GM23338 (cell line): ENCODE results near the gene BTBD9. TPM values are rescaled to one million over a fixed set of nuclear protein-coding genes. Genes with fewer than 3 reads are reported as not detected.

ENCODE experiments used
- ATAC-seq: fragments of 200-7000 bp; cut with Tn5 transposase; 3 replicates; pipeline ENCODE4 v1.9.1; 2020
- DNase-seq: peaks from one replicate; pipeline ENCODE4 v3.0.0-alpha.2; 2015; ENCODE audit warnings: low spot score
- H2AFZ ChIP-seq: fragments of 200-600 bp; sonication (generic); 2 replicates; pipeline ENCODE4 v1.8.0; 2016; ENCODE audit warnings: antibody characterized with exemption, mild to moderate bottlenecking, moderate library complexity
- H3F3A ChIP-seq: fragments of 200-600 bp; sonication (generic); replicated peaks from 2 replicates; pipeline ENCODE4 v1.8.0; 2017; ENCODE audit warnings: antibody characterized with exemption, mixed run types, low read depth
- H3K27ac ChIP-seq: fragments of 200-600 bp; sonication (generic); 2 replicates; pipeline ENCODE4 v1.6.1; 2016; ENCODE audit warnings: low read depth
- H3K27me3 ChIP-seq: fragments of 200-600 bp; sonication (generic); 2 replicates; pipeline ENCODE4 v1.8.0; 2016; ENCODE audit warnings: mild to moderate bottlenecking, mixed run types, moderate library complexity; ENCODE audit not compliant: insufficient read depth
- H3K36me3 ChIP-seq: fragments of 200-600 bp; sonication (generic); 2 replicates; pipeline ENCODE4 v1.8.0; 2016; ENCODE audit warnings: mild to moderate bottlenecking; ENCODE audit not compliant: insufficient read depth
- H3K4me1 ChIP-seq: fragments of 200-600 bp; sonication (generic); 2 replicates; pipeline ENCODE4 v1.8.0; 2016; ENCODE audit warnings: mild to moderate bottlenecking, moderate library complexity; ENCODE audit not compliant: insufficient read depth
- H3K4me2 ChIP-seq: fragments of 200-600 bp; sonication (generic); 2 replicates; pipeline ENCODE4 v1.7.1; 2017; ENCODE audit warnings: mixed run types
- H3K4me3 ChIP-seq: fragments of 200-600 bp; sonication (generic); 2 replicates; pipeline ENCODE4 v1.6.1; 2016; ENCODE audit warnings: mixed run types
- H3K79me2 ChIP-seq: fragments of 200-600 bp; sonication (generic); replicated peaks from 2 replicates; pipeline ENCODE4 v1.8.0; 2017; ENCODE audit warnings: mild to moderate bottlenecking; ENCODE audit not compliant: insufficient read depth
- H3K9me2 ChIP-seq: fragments of 200-600 bp; sonication (generic); 2 replicates; pipeline ENCODE4 v1.8.0; 2017; ENCODE audit not compliant: insufficient read depth
- H4K20me1 ChIP-seq: fragments of 200-600 bp; sonication (generic); replicated peaks from 2 replicates; pipeline ENCODE4 v1.8.0; 2017; ENCODE audit warnings: mild to moderate bottlenecking; ENCODE audit not compliant: insufficient read depth
- H3K27ac Mint-ChIP-seq: 2 replicates; pipeline ENCODE4 v1.8.0; 2020; ENCODE audit warnings: inconsistent platforms, mild to moderate bottlenecking, moderate library complexity, mixed read lengths
- H3K27me3 Mint-ChIP-seq: 3 replicates; pipeline ENCODE4 v1.8.0; 2022; ENCODE audit warnings: low read depth, mild to moderate bottlenecking, moderate library complexity, mixed read lengths, inconsistent platforms; ENCODE audit not compliant: insufficient read depth, poor library complexity
- H3K36me3 Mint-ChIP-seq: 3 replicates; pipeline ENCODE4 v1.8.0; 2021; ENCODE audit warnings: low read depth, mild to moderate bottlenecking, inconsistent platforms, moderate library complexity, mixed read lengths
- H3K4me1 Mint-ChIP-seq: 3 replicates; pipeline ENCODE4 v1.8.0; 2020; ENCODE audit warnings: mild to moderate bottlenecking, inconsistent platforms, mixed read lengths
- H3K4me3 Mint-ChIP-seq: 3 replicates; pipeline ENCODE4 v1.8.0; 2021; ENCODE audit warnings: moderate library complexity, mild to moderate bottlenecking, inconsistent platforms, mixed read lengths
- H3K9me3 Mint-ChIP-seq: 3 replicates; pipeline ENCODE4 v1.8.0; 2020; ENCODE audit warnings: moderate library complexity, mild to moderate bottlenecking, inconsistent platforms, mixed read lengths
- ETS1 ChIP-seq: IDR thresholded peaks from 2 replicates; pipeline ENCODE4 v1.6.1; 2016; ENCODE audit warnings: antibody characterized with exemption
- EZH2phosphoT487 ChIP-seq: fragments of 200-600 bp; sonication (generic); IDR thresholded peaks from one replicate; pipeline ENCODE4 v1.8.1; 2018; ENCODE audit warnings: antibody characterized with exemption; ENCODE audit not compliant: unreplicated experiment
- NANOG ChIP-seq: IDR thresholded peaks from 2 replicates; pipeline ENCODE4 v1.6.1; 2016; ENCODE audit warnings: antibody characterized with exemption, borderline replicate concordance
- ZNF114 ChIP-seq: fragments of 250-450 bp; sonication (Bioruptor Pico); IDR thresholded peaks from 2 replicates; pipeline ENCODE4 v1.5.0; 2020; ENCODE audit warnings: mild to moderate bottlenecking, moderate library complexity
- polyA plus RNA-seq: library from polyadenylated mRNA; unstranded; fragments of >200 nt; fragmentation: Nextera tagmentation; extraction: Ambion mirVana; gene quantifications from 2 replicates; pipeline ENCODE4 v1.2.1, GENCODE V29; 2016
- total RNA-seq: library from RNA; depleted of rRNA; stranded (reverse); fragments of >200 nt; shearing (Covaris generic); gene quantifications from 2 replicates; pipeline ENCODE4 v1.2.3, GENCODE V29; 2014
- TF ChIP-seq, protein P1 (sequence below), 2 experiments: fragments of 200-600 bp in 1 of 2; sonication (generic) in 1 of 2; conservative IDR thresholded peaks; 2 replicates each; pipeline versions ENCODE4 v1.5.1 to v1.6.1; 2016 to 2017; ENCODE audit warnings: antibody characterized with exemption in 2 of 2, low read depth in 2 of 2, mild to moderate bottlenecking in 2 of 2, moderate library complexity in 1 of 2

The BTBD9 gene
- total and polyA plus RNA-seq, 2 experiments from 2014 or later, result 4.2 to 5.3 TPM

GRCh38 chr6:38610050-38610625 lies 29.6 kb downstream of the BTBD9 start:
- Mint-ChIP-seq H3K27me3 (peaks cover 2% of the 10 kb centered on the region), H3K27ac (no peak overlapping the region), H3K36me3 (no peaks in the 10 kb centered on the region), H3K4me3 (no peak overlapping the region), H3K4me1 (peaks cover 11% of the 10 kb centered on the region; the same call in 2 of the 3 replicates), H3K9me3 (no peaks in the 10 kb centered on the region)
- Histone ChIP-seq H3K27ac (no peak overlapping the region), H3F3A (no peaks in the 10 kb centered on the region), H3K9me2 (no peaks in the 10 kb centered on the region), H4K20me1 (no peaks in the 10 kb centered on the region), H3K4me1 (no peaks in the 10 kb centered on the region; the same call in 1 of the 2 replicates), H3K27me3 (no peaks in the 10 kb centered on the region), H3K4me2 (no peak overlapping the region), H3K36me3 (no peaks in the 10 kb centered on the region), H3K4me3 (no peak overlapping the region), H2AFZ (no peak overlapping the region), H3K79me2 (no peaks in the 10 kb centered on the region)
- no peak for DNase-seq
- TF ChIP-seq, protein P1, sequence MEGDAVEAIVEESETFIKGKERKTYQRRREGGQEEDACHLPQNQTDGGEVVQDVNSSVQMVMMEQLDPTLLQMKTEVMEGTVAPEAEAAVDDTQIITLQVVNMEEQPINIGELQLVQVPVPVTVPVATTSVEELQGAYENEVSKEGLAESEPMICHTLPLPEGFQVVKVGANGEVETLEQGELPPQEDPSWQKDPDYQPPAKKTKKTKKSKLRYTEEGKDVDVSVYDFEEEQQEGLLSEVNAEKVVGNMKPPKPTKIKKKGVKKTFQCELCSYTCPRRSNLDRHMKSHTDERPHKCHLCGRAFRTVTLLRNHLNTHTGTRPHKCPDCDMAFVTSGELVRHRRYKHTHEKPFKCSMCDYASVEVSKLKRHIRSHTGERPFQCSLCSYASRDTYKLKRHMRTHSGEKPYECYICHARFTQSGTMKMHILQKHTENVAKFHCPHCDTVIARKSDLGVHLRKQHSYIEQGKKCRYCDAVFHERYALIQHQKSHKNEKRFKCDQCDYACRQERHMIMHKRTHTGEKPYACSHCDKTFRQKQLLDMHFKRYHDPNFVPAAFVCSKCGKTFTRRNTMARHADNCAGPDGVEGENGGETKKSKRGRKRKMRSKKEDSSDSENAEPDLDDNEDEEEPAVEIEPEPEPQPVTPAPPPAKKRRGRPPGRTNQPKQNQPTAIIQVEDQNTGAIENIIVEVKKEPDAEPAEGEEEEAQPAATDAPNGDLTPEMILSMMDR (conservative IDR thresholded peaks at IDR 0.05; ENCODE audit: low read depth in 2 of 2), result no peak
- TF ChIP-seq EZH2phosphoT487, result no peak
- no peak for TF ChIP-seq NANOG
- no peak for ATAC-seq

- Mint-ChIP-seq H3K4me3 (no peak overlapping the region), H3K9me3 (no peaks in the 10 kb centered on the region), H3K27ac (no peak overlapping the region), H3K36me3 (no peaks in the 10 kb centered on the region), H3K4me1 (peaks cover 4% of the 10 kb centered on the region; the same call in 1 of the 3 replicates), H3K27me3 (peaks cover 2% of the 10 kb centered on the region)
- H3K27ac ChIP-seq, result no peak overlapping the region
- no peaks in the 10 kb centered on the region for H4K20me1 ChIP-seq
- H3K79me2 ChIP-seq, result no peaks in the 10 kb centered on the region
- TF ChIP-seq EZH2phosphoT487 (no peak), ETS1 (no peak), ZNF114 (CRISPR knock-in tag) (no peak)
- TF ChIP-seq, protein P1 (conservative IDR thresholded peaks at IDR 0.05; ENCODE audit: low read depth in 2 of 2), result no peak
- H3K9me2 ChIP-seq, result no peaks in the 10 kb centered on the region
- H3K36me3 ChIP-seq, result no peaks in the 10 kb centered on the region
- ATAC-seq, result no peak
- no peaks in the 10 kb centered on the region for H3K27me3 ChIP-seq
- no peaks in the 10 kb centered on the region for H3F3A ChIP-seq
- H3K4me2 ChIP-seq, result no peak overlapping the region
- no peak for DNase-seq
- no peaks in the 10 kb centered on the region for H3K4me1 ChIP-seq
- H2AFZ ChIP-seq, result no peak overlapping the region
- no peak overlapping the region for H3K4me3 ChIP-seq
Observed at GRCh38 chr6:38604700-38605099, 35.0 kb downstream of the BTBD9 start.
